GM10847 (cell line): Measurements from ENCODE around the gene KLF16.

Experiments
- POLR2A ChIP-seq: IDR thresholded peaks from 2 replicates; pipeline ENCODE4 v1.6.1; 2011; ENCODE audit not compliant: insufficient read length; ENCODE audit errors: extremely low read depth

The KLF16 gene

GRCh38 chr19:1872807-1873523 is 9.6 kb upstream of the KLF16 start:
- no peak for TF ChIP-seq POLR2A

GRCh38 chr19:1871630-1872029 is 8.3 kb upstream of the KLF16 start:
- TF ChIP-seq POLR2A = no peak

GRCh38 chr19:1871140-1871597 is 7.8 kb upstream of the KLF16 start:
- no peak for TF ChIP-seq POLR2A

- TF ChIP-seq POLR2A = no peak
Measured at GRCh38 chr19:1868971-1869370, 5.6 kb upstream of the KLF16 start.

GRCh38 chr19:1867349-1867724 is 4.0 kb upstream of the KLF16 start:
- no peak for TF ChIP-seq POLR2A

- no peak for TF ChIP-seq POLR2A
Measured at GRCh38 chr19:1866693-1867348, 3.4 kb upstream of the KLF16 start.

GRCh38 chr19:1865172-1866010 is 2.0 kb upstream of the KLF16 start:
- no peak for TF ChIP-seq POLR2A

GRCh38 chr19:1864480-1865171 is 1.2 kb upstream of the KLF16 start:
- peak; percentile 25 for TF ChIP-seq POLR2A

GRCh38 chr19:1863638-1864479 is 480 bp upstream of the KLF16 start:
- TF ChIP-seq POLR2A = peak; percentile 50

- no peak for TF ChIP-seq POLR2A
Measured at GRCh38 chr19:1862424-1863327, 703 bp downstream of the KLF16 start.

GRCh38 chr19:1862068-1862423 is 1.3 kb downstream of the KLF16 start:
- TF ChIP-seq POLR2A = no peak

- no peak for TF ChIP-seq POLR2A
Measured at GRCh38 chr19:1861599-1862031, 1.8 kb downstream of the KLF16 start.

GRCh38 chr19:1860821-1861598 is 2.4 kb downstream of the KLF16 start:
- no peak for TF ChIP-seq POLR2A
